CD4-positive, CD25-positive, alpha-beta regulatory T cell (primary cell): ENCODE data around the gene SCD5. TPM values are rescaled to one million over a fixed set of nuclear protein-coding genes. Genes with fewer than 3 reads are reported as not detected.
"Not testable (repeated sequence)": the region's sequence is repeated elsewhere in the genome, so short reads cannot be mapped to it uniquely, and the experiment has no call there.

Source experiments
- ATAC-seq, 2 donors: fragments of 150-1000 bp; cut with Tn5 transposase; one replicate each; pipeline ENCODE4 v1.10.0; 2021; ENCODE audit warnings: low read depth in 2 of 2, moderate number of reproducible peaks in 2 of 2, moderate library complexity in 1 of 2
- DNase-seq, 3 donors: peaks; one replicate each; pipeline versions ENCODE4 v3.0.0 to v3.0.0-alpha.2; 2012 to 2022; ENCODE audit warnings: mixed read lengths in 1 of 3
- H3K27ac ChIP-seq: one replicate; pipeline ENCODE4 v1.7.0; 2013; ENCODE audit warnings: mild to moderate bottlenecking, low read length; ENCODE audit not compliant: insufficient read depth, poor library complexity, severe bottlenecking
- H3K27me3 ChIP-seq: one replicate; pipeline ENCODE4 v1.7.0; 2013; ENCODE audit warnings: low read length; ENCODE audit not compliant: control insufficient read depth, insufficient read depth
- H3K36me3 ChIP-seq: one replicate; pipeline ENCODE4 v1.7.0; 2013; ENCODE audit warnings: mild to moderate bottlenecking, low read length, moderate library complexity; ENCODE audit not compliant: control insufficient read depth, insufficient read depth
- H3K4me1 ChIP-seq: 2 replicates; pipeline ENCODE4 v1.7.0; 2013; ENCODE audit warnings: mild to moderate bottlenecking, low read length; ENCODE audit not compliant: insufficient read depth, control insufficient read depth, poor library complexity, severe bottlenecking
- H3K4me3 ChIP-seq: one replicate; pipeline ENCODE4 v1.7.0; 2013; ENCODE audit warnings: low read depth, mild to moderate bottlenecking, low read length, moderate library complexity
- H3K9me3 ChIP-seq, 2 experiments: 1 replicate in 1 of 2; 2 replicates in 1 of 2; pipeline ENCODE4 v1.7.0; 2013; ENCODE audit warnings: low read length in 2 of 2, mild to moderate bottlenecking in 1 of 2, moderate library complexity in 1 of 2; ENCODE audit not compliant: control insufficient read depth in 2 of 2
- H3K27ac Mint-ChIP-seq, 3 donors: one replicate each; pipeline ENCODE4 v1.8.0; 2020 to 2022; ENCODE audit warnings: mild to moderate bottlenecking in 3 of 3, mixed read lengths in 3 of 3, moderate library complexity in 2 of 3
- H3K27me3 Mint-ChIP-seq: one replicate; pipeline ENCODE4 v1.8.0; 2022; ENCODE audit warnings: mild to moderate bottlenecking, mixed read lengths
- H3K36me3 Mint-ChIP-seq: one replicate; pipeline ENCODE4 v1.8.0; 2020; ENCODE audit warnings: mixed read lengths
- H3K4me1 Mint-ChIP-seq, 4 donors: one replicate each; pipeline ENCODE4 v1.8.0; 2020 to 2022; ENCODE audit warnings: mixed read lengths in 4 of 4, mild to moderate bottlenecking in 1 of 4
- H3K4me3 Mint-ChIP-seq, 4 donors: one replicate each; pipeline ENCODE4 v1.8.0; 2020 to 2022; ENCODE audit warnings: mild to moderate bottlenecking in 4 of 4, mixed read lengths in 4 of 4, moderate library complexity in 3 of 4
- H3K9me3 Mint-ChIP-seq, 7 donors: one replicate each; pipeline ENCODE4 v1.8.0; 2020 to 2022; ENCODE audit warnings: mixed read lengths in 7 of 7, mild to moderate bottlenecking in 3 of 7, moderate library complexity in 2 of 7
- polyA plus RNA-seq, 4 donors: library from polyadenylated mRNA; unstranded; fragments of 300-500 nt; fragmentation: Illumina TruSeq; gene quantifications; one replicate each; pipeline ENCODE4 v1.2.3, GENCODE V29; 2021
- total RNA-seq: library from RNA; stranded (reverse); gene quantifications from one replicate; pipeline ENCODE4 v1.2.3, GENCODE V29; 2022

Gene SCD5
- total and polyA plus RNA-seq, 5 donors from 2014 or later = 0.12 to 0.14 TPM; not detected in 3

DNA sequence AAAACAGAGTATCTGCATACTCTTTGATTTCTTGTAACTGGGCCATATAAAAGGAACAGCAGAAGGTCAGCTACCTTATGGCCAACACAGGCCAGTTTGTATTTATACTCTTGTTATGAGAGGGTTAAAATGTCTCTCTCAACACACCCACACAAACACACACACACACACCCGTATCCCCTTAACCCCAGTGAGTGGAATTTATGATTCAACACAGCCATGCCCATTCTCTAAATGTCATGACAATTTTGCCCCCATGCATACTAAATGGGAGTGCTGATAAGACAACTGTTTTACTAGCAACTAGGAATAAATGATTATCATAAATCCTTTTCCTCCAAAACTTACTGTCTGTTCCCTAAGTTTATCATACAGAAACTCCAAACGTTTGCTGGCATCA, 22.1 kb upstream of the SCD5 start:
- no peak overlapping the region for H3K4me3 Mint-ChIP-seq
- no peak overlapping the region for H3K27ac Mint-ChIP-seq

DNA sequence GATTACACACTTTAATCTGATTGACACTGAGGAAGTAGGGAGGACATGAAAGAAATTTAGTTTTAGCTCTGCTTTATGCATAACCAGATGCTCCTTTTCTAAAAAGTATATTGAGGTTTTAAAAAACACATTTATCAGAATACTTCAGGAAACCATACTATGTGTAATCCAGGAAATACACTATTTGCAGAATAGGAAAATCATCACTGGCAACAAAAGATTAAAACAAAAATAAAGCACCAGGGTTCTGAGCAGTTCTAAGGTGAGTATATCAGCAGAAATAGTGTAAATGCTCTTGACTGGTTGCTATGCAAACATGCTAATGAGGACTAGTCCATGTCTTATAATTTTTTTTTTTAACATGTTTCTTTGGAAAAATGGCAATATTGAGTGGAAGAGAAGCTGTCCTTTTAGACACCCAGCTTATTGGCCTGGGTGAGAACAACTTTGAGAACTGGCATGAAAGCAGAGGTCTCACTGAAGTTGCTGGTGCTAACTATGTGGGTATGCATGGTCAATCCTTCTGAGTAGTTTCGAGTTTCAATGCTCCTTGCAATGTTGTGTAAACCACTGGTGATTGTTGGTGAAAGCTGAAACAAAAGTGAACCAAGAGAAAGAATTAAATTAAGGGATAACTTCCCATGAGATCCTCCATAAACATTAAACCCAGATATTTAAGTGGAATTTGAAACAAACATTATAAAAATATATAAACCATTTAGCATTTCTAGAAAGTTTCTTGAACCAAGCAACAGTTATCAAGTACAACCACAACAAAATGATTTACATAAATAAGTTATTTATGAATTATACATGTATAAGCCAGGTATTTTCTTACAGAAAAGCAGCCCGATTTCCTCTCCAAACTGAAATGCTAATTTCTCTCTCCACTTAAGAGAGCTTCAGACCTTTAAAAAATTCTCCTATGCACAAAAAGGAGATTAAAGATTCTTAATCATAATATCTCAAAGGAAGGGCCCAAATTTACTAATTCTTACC, 20.4 kb upstream of the SCD5 start:
- H3K36me3 Mint-ChIP-seq = peaks cover 48% of the 10 kb centered on the region
- no peaks in the 10 kb centered on the region for H3K27me3 ChIP-seq
- no peak overlapping the region for H3K4me3 Mint-ChIP-seq
- peaks cover 0 to 1% (median 0%) of the 10 kb centered on the region in 7 donors for H3K9me3 Mint-ChIP-seq
- ATAC-seq = no peak
- H3K27me3 Mint-ChIP-seq = no peaks in the 10 kb centered on the region
- peaks cover 59% of the 10 kb centered on the region for H3K36me3 ChIP-seq
- H3K27ac ChIP-seq = no peak overlapping the region
- no peak overlapping the region for H3K4me3 ChIP-seq
- DNase-seq = no peak
- no peaks in the 10 kb centered on the region for H3K9me3 ChIP-seq
- H3K4me1 Mint-ChIP-seq = peaks cover 0 to 1% (median 0%) of the 10 kb centered on the region in 4 donors
- peak overlapping the region in 2 of 3 donors; percentile 3 to 76 for H3K27ac Mint-ChIP-seq
- no peaks in the 10 kb centered on the region for H3K4me1 ChIP-seq

More for the DNA sequence above, 22.1 kb upstream of the SCD5 start:
- Histone ChIP-seq H3K4me1 (no peaks in the 10 kb centered on the region), H3K27ac (no peak overlapping the region), H3K9me3 (no peaks in the 10 kb centered on the region), H3K27me3 (no peaks in the 10 kb centered on the region), H3K4me3 (no peak overlapping the region), H3K36me3 (peaks cover 76% of the 10 kb centered on the region)
- H3K36me3 Mint-ChIP-seq = peaks cover 56% of the 10 kb centered on the region
- DNase-seq = no peak
- H3K4me1 Mint-ChIP-seq = no peaks in the 10 kb centered on the region
- peaks cover 0 to 1% (median 0%) of the 10 kb centered on the region in 7 donors for H3K9me3 Mint-ChIP-seq
- ATAC-seq = no peak
- H3K27me3 Mint-ChIP-seq = no peaks in the 10 kb centered on the region

DNA sequence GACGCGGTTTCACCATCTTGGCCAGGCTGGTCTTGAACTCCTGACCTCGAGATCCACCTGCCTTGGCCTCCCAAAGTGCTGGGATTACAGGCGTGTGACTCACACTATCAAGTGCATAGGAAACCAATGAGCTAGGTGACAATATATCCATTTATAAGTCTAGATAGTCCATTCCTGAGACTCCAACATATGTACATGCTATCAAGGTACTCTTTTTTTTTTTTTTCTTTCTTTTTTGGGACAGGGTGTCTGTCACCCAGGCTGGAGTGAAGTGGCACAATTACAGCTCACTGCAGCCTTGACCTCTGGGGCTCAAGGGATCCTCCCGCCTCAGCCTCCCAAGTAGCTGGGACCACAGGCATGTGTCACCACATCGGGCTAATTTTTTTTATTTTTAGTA, 18.3 kb upstream of the SCD5 start:
- H3K9me3 Mint-ChIP-seq, H3K4me1 Mint-ChIP-seq, H3K4me3 Mint-ChIP-seq, H3K27ac Mint-ChIP-seq, DNase-seq, H3K27me3 Mint-ChIP-seq, H3K27ac ChIP-seq, H3K27me3 ChIP-seq, H3K9me3 ChIP-seq, ATAC-seq, H3K4me1 ChIP-seq, H3K4me3 ChIP-seq: not testable (repeated sequence)
- peaks cover 36% of the 10 kb centered on the region for H3K36me3 Mint-ChIP-seq
- peaks cover 40% of the 10 kb centered on the region for H3K36me3 ChIP-seq

DNA sequence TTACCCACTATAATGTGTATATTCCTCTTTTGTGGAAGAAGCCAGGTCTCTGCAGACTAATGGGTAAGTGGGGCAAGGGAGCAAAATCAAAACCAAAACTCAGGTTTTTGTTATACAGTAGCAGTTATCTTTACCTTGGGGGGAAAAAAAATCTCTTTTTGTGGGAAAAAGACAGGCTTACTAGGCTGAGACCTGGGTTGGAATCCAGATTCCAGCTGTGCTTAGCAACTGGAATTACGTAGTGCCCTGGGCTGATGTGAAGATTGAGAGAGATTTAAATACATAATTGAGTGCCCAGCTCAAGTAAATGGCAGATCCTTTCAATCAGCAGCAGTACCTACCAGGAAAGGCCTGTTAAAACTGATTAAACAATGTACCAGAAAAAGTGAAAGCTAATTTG, 15.4 kb upstream of the SCD5 start:
- Mint-ChIP-seq H3K9me3 (peaks cover 0 to 2% (median 0%) of the 10 kb centered on the region in 7 donors), H3K36me3 (peaks cover 19% of the 10 kb centered on the region), H3K4me3 (no peak overlapping the region), H3K27ac (no peak overlapping the region), H3K27me3 (no peaks in the 10 kb centered on the region), H3K4me1 (peaks cover 0 to 11% (median 5%) of the 10 kb centered on the region in 4 donors)
- H3K4me1 ChIP-seq = no peaks in the 10 kb centered on the region
- no peaks in the 10 kb centered on the region for H3K9me3 ChIP-seq
- no peak overlapping the region for H3K27ac ChIP-seq
- H3K4me3 ChIP-seq = no peak overlapping the region
- H3K27me3 ChIP-seq = no peaks in the 10 kb centered on the region
- peaks cover 15% of the 10 kb centered on the region for H3K36me3 ChIP-seq
- ATAC-seq = no peak
- no peak for DNase-seq

DNA sequence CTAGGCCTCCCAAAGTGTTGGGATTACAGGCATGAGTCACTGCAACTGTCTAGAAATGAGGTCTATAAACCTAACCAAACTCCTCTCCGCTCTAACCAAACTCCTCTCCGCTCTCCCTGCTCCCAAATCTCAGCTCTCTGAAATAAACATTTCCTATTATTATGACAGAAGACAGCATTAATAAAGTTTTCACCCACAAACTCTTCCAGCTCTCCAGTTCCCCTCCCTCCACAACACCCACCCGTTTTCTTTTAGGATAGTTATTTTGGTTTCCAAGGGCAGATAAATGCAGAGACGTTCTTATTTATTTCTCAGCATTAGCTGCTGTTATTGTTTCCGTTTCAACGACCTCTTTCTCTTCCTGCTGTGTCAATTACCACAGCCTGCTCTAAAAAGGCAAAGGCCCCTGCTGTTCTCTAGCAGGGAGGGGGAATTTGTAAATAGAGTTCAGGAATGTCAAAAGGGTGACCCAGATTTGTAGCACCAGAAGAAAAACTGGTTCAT, 13.3 kb upstream of the SCD5 start:
- Mint-ChIP-seq H3K4me3 (no peak overlapping the region), H3K27ac (no peak overlapping the region), H3K36me3 (peaks cover 4% of the 10 kb centered on the region), H3K27me3 (no peaks in the 10 kb centered on the region), H3K4me1 (peaks cover 0 to 11% (median 5%) of the 10 kb centered on the region in 4 donors), H3K9me3 (peaks cover 0 to 2% (median 0%) of the 10 kb centered on the region in 7 donors)
- DNase-seq = no peak
- H3K4me1 ChIP-seq = no peaks in the 10 kb centered on the region
- H3K27me3 ChIP-seq = no peaks in the 10 kb centered on the region
- H3K27ac ChIP-seq = no peak overlapping the region
- peaks cover under 1% of the 10 kb centered on the region for H3K36me3 ChIP-seq
- no peak for ATAC-seq
- H3K4me3 ChIP-seq = no peak overlapping the region
- H3K9me3 ChIP-seq = no peaks in the 10 kb centered on the region

DNA sequence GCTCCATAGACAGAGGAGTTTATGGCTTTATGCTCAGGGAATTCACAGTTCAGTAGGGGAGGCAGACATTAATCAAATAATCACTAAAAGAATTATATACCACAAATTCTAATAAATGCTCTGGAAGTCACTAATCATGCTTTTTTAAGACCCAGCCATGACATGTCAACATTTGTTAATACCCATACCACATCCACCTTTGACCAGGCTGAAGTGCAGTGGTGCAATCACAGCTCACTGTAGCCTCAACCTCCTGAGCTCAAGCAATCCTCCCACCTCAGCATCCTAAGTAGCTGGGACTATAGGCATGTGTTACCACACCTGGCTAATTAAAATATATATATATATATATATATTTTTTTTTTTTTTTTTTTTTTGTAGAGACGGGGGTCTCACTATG, 12.8 kb upstream of the SCD5 start:
- no peak overlapping the region for H3K4me3 Mint-ChIP-seq
- H3K36me3 Mint-ChIP-seq = peaks cover 4% of the 10 kb centered on the region
- Histone ChIP-seq H3K4me1 (no peaks in the 10 kb centered on the region), H3K9me3 (no peaks in the 10 kb centered on the region), H3K27ac (no peak overlapping the region), H3K4me3 (no peak overlapping the region), H3K36me3 (no peaks in the 10 kb centered on the region), H3K27me3 (no peaks in the 10 kb centered on the region)
- H3K27me3 Mint-ChIP-seq = no peaks in the 10 kb centered on the region
- H3K27ac Mint-ChIP-seq = peak overlapping the region in 1 of 3 donors; percentile 56
- ATAC-seq (no peak), DNase-seq (no peak)
- H3K9me3 Mint-ChIP-seq = peaks cover 0 to 2% (median 0%) of the 10 kb centered on the region in 7 donors
- H3K4me1 Mint-ChIP-seq = peaks cover 0 to 11% (median 5%) of the 10 kb centered on the region in 4 donors

DNA sequence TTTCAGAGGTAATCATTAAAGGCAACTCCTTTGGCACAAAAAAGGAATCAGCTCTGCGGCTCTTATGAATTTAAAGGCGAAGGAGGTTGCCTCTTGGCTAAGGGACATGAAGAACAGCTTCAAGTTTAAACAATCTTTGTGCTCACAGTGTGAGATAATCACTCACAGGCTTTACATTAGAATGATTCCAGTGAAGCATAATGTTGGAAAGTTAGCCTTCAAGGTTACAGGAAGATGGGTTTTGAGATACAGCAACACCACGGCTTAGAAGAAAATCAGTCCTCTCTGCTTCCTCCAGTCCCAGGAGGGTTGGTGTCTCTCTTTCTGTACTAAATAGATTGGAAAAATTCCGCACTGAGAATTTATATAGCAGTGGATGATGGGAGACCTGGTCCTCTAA, 11.6 kb upstream of the SCD5 start:
- Mint-ChIP-seq H3K4me3 (no peak overlapping the region), H3K27ac (no peak overlapping the region), H3K4me1 (peaks cover 0 to 11% (median 5%) of the 10 kb centered on the region in 4 donors), H3K9me3 (peaks cover 0 to 2% (median 0%) of the 10 kb centered on the region in 7 donors), H3K36me3 (peaks cover 2% of the 10 kb centered on the region), H3K27me3 (no peaks in the 10 kb centered on the region)
- no peaks in the 10 kb centered on the region for H3K4me1 ChIP-seq
- peaks cover 3% of the 10 kb centered on the region for H3K27me3 ChIP-seq
- H3K27ac ChIP-seq = no peak overlapping the region
- no peaks in the 10 kb centered on the region for H3K36me3 ChIP-seq
- no peak for ATAC-seq
- no peak for DNase-seq
- no peaks in the 10 kb centered on the region for H3K9me3 ChIP-seq
- no peak overlapping the region for H3K4me3 ChIP-seq
